ENCODE data around the gene BRINP2. TPM values are rescaled to one million over a fixed set of nuclear protein-coding genes. Genes with fewer than 3 reads are reported as not detected.
A peak's percentile ranks its signal among the peaks of the same experiment; 100 is the strongest.

The BRINP2 gene
- polyA plus RNA-seq, 1 donor (not counting 4 experiments of a cell fraction or from before 2014, with no cell fraction given), result not detected

- H3K27ac ChIP-seq (ENCODE audit: control insufficient read depth, insufficient read depth, low read length), result no peak overlapping the region
- no peaks in the 10 kb centered on the region for H3K79me2 ChIP-seq (ENCODE audit: control insufficient read depth, insufficient read depth, low read length)
- no peaks in the 10 kb centered on the region for H3K9me1 ChIP-seq (ENCODE audit: control insufficient read depth, extremely low read depth, insufficient read depth, low read length)
- H3K36me3 ChIP-seq (ENCODE audit: control insufficient read depth in 2 of 2, extremely low read depth in 1 of 2, insufficient read depth in 2 of 2, low read length in 2 of 2), result no peaks in the 10 kb centered on the region
- no peak for FAIRE-seq
- no peaks in the 10 kb centered on the region for H3K27me3 ChIP-seq (ENCODE audit: control insufficient read depth, extremely low read depth, insufficient read depth, low read length)
- H4K20me1 ChIP-seq (ENCODE audit: control insufficient read depth, extremely low read depth, insufficient read depth, low read length), result no peaks in the 10 kb centered on the region
- peaks cover 42% of the 10 kb centered on the region for H3K4me1 ChIP-seq (ENCODE audit: control insufficient read depth, extremely low read depth, insufficient read depth, low read length)
- TF ChIP-seq EZH2 (IDR thresholded peaks at IDR 0.05; ENCODE audit: low read length), result no peak
- no peak for TF ChIP-seq CTCF (optimal IDR thresholded peaks at IDR 0.05 in 1 of 3, IDR thresholded peaks at IDR 0.05 in 1 of 3, conservative IDR thresholded peaks at IDR 0.05 in 1 of 3; ENCODE audit: extremely low read depth in 1 of 3, insufficient read depth in 2 of 3, low read length in 3 of 3)
- no peak for DNase-seq (ENCODE audit: low read depth, low spot score)
- H3K9ac ChIP-seq (ENCODE audit: control insufficient read depth, extremely low read depth, insufficient read depth, low read length), result no peak overlapping the region
- H2AFZ ChIP-seq (ENCODE audit: control insufficient read depth, low read length), result no peak overlapping the region
- dilution Hi-C loops (cut with MboI; ENCODE audit: extremely low pct_ligation_motif_present, low sequenced_read_pairs), result no loop called here
- H3K4me2 ChIP-seq (ENCODE audit: control insufficient read depth, extremely low read depth, insufficient read depth, low read depth, low read length), result no peak overlapping the region
- no peaks in the 10 kb centered on the region for H3K9me3 ChIP-seq (ENCODE audit: control insufficient read depth, low read depth, low read length)
- H3K4me3 ChIP-seq (ENCODE audit: control insufficient read depth in 2 of 3, extremely low read depth in 1 of 3, insufficient read depth in 2 of 3, low read depth in 1 of 3, low read length in 3 of 3), result no peak overlapping the region
Measured at GRCh38 chr1:177306019-177306415, 135.3 kb downstream of the BRINP2 start.

GRCh38 chr1:177306981-177307380, 136.2 kb downstream of the BRINP2 start:
- Histone ChIP-seq H3K79me2 (ENCODE audit: control insufficient read depth, insufficient read depth, low read length) (no peaks in the 10 kb centered on the region), H3K27ac (ENCODE audit: control insufficient read depth, insufficient read depth, low read length) (peak overlapping the region; percentile 27), H3K4me3 (ENCODE audit: control insufficient read depth in 2 of 3, extremely low read depth in 1 of 3, insufficient read depth in 2 of 3, low read depth in 1 of 3, low read length in 3 of 3) (no peak overlapping the region), H3K9me1 (ENCODE audit: control insufficient read depth, extremely low read depth, insufficient read depth, low read length) (no peaks in the 10 kb centered on the region), H4K20me1 (ENCODE audit: control insufficient read depth, extremely low read depth, insufficient read depth, low read length) (no peaks in the 10 kb centered on the region), H3K27me3 (ENCODE audit: control insufficient read depth, extremely low read depth, insufficient read depth, low read length) (no peaks in the 10 kb centered on the region), H3K4me2 (ENCODE audit: control insufficient read depth, extremely low read depth, insufficient read depth, low read depth, low read length) (peak overlapping the region; percentile 39), H3K9me3 (ENCODE audit: control insufficient read depth, low read depth, low read length) (no peaks in the 10 kb centered on the region), H2AFZ (ENCODE audit: control insufficient read depth, low read length) (peak overlapping the region; percentile 8), H3K4me1 (ENCODE audit: control insufficient read depth, extremely low read depth, insufficient read depth, low read length) (peaks cover 42% of the 10 kb centered on the region), H3K36me3 (ENCODE audit: control insufficient read depth in 2 of 2, extremely low read depth in 1 of 2, insufficient read depth in 2 of 2, low read length in 2 of 2) (no peaks in the 10 kb centered on the region), H3K9ac (ENCODE audit: control insufficient read depth, extremely low read depth, insufficient read depth, low read length) (no peak overlapping the region)
- FAIRE-seq (peak; percentile 90), DNase-seq (ENCODE audit: low read depth, low spot score) (no peak)
- TF ChIP-seq EZH2 (IDR thresholded peaks at IDR 0.05; ENCODE audit: low read length) (no peak), CTCF (optimal IDR thresholded peaks at IDR 0.05 in 1 of 3, IDR thresholded peaks at IDR 0.05 in 1 of 3, conservative IDR thresholded peaks at IDR 0.05 in 1 of 3; ENCODE audit: extremely low read depth in 1 of 3, insufficient read depth in 2 of 3, low read length in 3 of 3) (peak in 1 of 3 experiments; percentile 26)
- dilution Hi-C loops (cut with MboI; ENCODE audit: extremely low pct_ligation_motif_present, low sequenced_read_pairs), result no loop called here

Data from keratinocyte (primary cell).